Small intestine (tissue), 7 donors: Measurements from ENCODE around the gene MAPK8IP3. TPM values are rescaled to one million over a fixed set of nuclear protein-coding genes. Genes with fewer than 3 reads are reported as not detected.
"Not testable (repeated sequence)": the region's sequence is repeated elsewhere in the genome, so short reads cannot be mapped to it uniquely, and the experiment has no call there.

Experiments used
- DNase-seq, 2 donors: peaks; one replicate each; pipeline versions ENCODE4 v3.0.0 to v3.0.0-alpha.2; 2013
- FAIRE-seq: peaks from 2 replicates; lab custom pipeline; 2012; peaks lifted over from hg19 to GRCh38; lab: Jason Lieb, UNC
- H3K27ac ChIP-seq, 3 donors: one replicate each; pipeline ENCODE4 v1.5.1; 2013; ENCODE audit warnings: low read length in 2 of 3, mild to moderate bottlenecking in 2 of 3, control low read depth in 1 of 3, inconsistent platforms in 1 of 3, low read depth in 1 of 3, moderate library complexity in 1 of 3
- H3K27me3 ChIP-seq, 3 donors: one replicate each; pipeline ENCODE4 v1.6.1; 2013; ENCODE audit warnings: low read length in 3 of 3, inconsistent platforms in 1 of 3; ENCODE audit not compliant: control insufficient read depth in 3 of 3, insufficient read depth in 3 of 3
- H3K36me3 ChIP-seq, 3 donors: one replicate each; pipeline ENCODE4 v1.6.1; 2013; ENCODE audit warnings: low read length in 3 of 3, inconsistent platforms in 1 of 3, low read depth in 1 of 3, mild to moderate bottlenecking in 1 of 3, moderate library complexity in 1 of 3; ENCODE audit not compliant: control insufficient read depth in 3 of 3, insufficient read depth in 2 of 3
- H3K4me1 ChIP-seq, 3 donors: one replicate each; pipeline ENCODE4 v1.6.1; 2013; ENCODE audit warnings: low read length in 2 of 3, inconsistent platforms in 1 of 3, low read depth in 1 of 3, mild to moderate bottlenecking in 1 of 3, moderate library complexity in 1 of 3; ENCODE audit not compliant: control insufficient read depth in 3 of 3, insufficient read depth in 2 of 3
- H3K4me3 ChIP-seq, 3 donors: one replicate each; pipeline ENCODE4 v1.5.1; 2013; ENCODE audit warnings: low read length in 3 of 3, control low read depth in 1 of 3, inconsistent platforms in 1 of 3, low read depth in 1 of 3, mild to moderate bottlenecking in 1 of 3, moderate library complexity in 1 of 3
- H3K9me3 ChIP-seq, 2 donors: one replicate each; pipeline ENCODE4 v1.6.1; 2013; ENCODE audit warnings: low read depth in 1 of 2, low read length in 1 of 2; ENCODE audit not compliant: control insufficient read depth in 2 of 2, insufficient read depth in 1 of 2
- WGBS, 3 donors: extraction: QIAGEN DNeasy Blood & Tissue Kit; methylation state at CpG; one replicate each; pipeline ENCODE4 v1.1.7; 2013; 5-methylcytosine and 5-hydroxymethylcytosine counted together
- polyA plus RNA-seq, 4 donors: library from polyadenylated mRNA; stranded (reverse) in 3 of 4; unstranded in 1 of 4; fragments of 200-250 nt in 3 of 4; fragments of 120-200 nt in 1 of 4; gene quantifications; one replicate each; pipeline versions ENCODE4 v1.2.1 to v1.2.3, GENCODE V29; 2013
- donor health status: healthy with polysubstance abuse.
- donor health status: control.
- donor health status: control.
- donor health status: Bipolar disorder and iron deficiency.
- donor health status: healthy.

Gene MAPK8IP3
- polyA plus RNA-seq, 4 donors = 26.2 to 60.1 (median 39.6) TPM

DNA sequence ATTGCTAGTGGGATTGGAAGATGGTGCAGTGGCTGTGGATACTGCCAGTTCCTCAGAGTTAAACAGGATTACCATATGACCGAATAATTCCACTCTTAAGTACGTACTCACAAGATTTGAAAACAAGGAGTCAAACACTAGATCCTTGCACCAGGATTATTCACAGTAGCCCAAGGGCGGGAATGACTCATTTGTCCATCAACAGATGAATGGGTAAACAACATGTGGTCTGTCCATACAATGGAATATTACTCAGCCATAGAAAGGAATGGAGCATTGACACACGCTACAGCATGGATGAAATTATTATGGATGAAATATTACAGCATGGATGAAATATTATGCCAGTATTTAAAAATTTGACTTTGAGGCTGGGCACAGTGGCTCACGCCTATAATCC, 9.1 kb upstream of the MAPK8IP3 start:
- DNase-seq (no peak), FAIRE-seq (no peak)
- no peaks in the 10 kb centered on the region for H3K27me3 ChIP-seq
- H3K9me3 ChIP-seq = no peaks in the 10 kb centered on the region
- WGBS, 3 donors = 97 to 100% (median 98%) methylated on average over 5 of the region's 5 CpGs
- no peak overlapping the region for H3K4me3 ChIP-seq
- peaks cover 4 to 69% (median 27%) of the 10 kb centered on the region in 3 donors for H3K36me3 ChIP-seq
- no peak overlapping the region for H3K27ac ChIP-seq
- H3K4me1 ChIP-seq = no peaks in the 10 kb centered on the region

DNA sequence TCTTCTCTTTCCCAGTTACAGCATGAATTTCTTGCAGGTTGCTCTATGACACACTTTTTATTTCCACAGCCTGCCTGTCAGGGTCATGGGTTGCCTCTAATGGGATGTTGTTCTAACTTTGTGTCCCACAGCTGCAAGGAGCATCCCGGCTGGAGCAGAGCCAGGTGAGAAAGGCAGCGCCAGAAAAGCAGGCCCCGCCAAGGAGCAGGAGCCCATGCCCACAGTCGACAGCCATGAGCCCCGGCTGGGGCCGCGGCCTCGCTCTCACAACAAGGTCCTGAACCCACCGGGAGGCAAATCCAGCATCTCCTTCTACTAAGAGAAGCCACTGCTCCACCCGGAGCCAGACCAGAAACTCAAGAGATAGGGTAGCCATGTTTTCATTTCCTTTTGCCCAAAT, 7.3 kb upstream of the MAPK8IP3 start:
- Histone ChIP-seq H3K9me3 (no peaks in the 10 kb centered on the region), H3K27ac (no peak overlapping the region), H3K36me3 (peaks cover 7 to 60% (median 13%) of the 10 kb centered on the region in 3 donors), H3K4me3 (no peak overlapping the region), H3K4me1 (no peaks in the 10 kb centered on the region), H3K27me3 (no peaks in the 10 kb centered on the region)
- FAIRE-seq (no peak), DNase-seq (no peak)
- WGBS, 3 donors = 89 to 93% (median 93%) methylated on average over 10 of the region's 10 CpGs

GRCh38 chr16:1700246-1700645, 5.7 kb upstream of the MAPK8IP3 start:
- Histone ChIP-seq H3K27me3 (no peaks in the 10 kb centered on the region), H3K4me3 (no peak overlapping the region), H3K9me3 (no peaks in the 10 kb centered on the region), H3K36me3 (peaks cover 7 to 53% (median 12%) of the 10 kb centered on the region in 3 donors), H3K27ac (no peak overlapping the region), H3K4me1 (no peaks in the 10 kb centered on the region)
- DNase-seq (no peak), FAIRE-seq (no peak)
- 91 to 96% (median 92%) methylated on average over 3 of the region's 3 CpGs for WGBS, 3 donors

DNA sequence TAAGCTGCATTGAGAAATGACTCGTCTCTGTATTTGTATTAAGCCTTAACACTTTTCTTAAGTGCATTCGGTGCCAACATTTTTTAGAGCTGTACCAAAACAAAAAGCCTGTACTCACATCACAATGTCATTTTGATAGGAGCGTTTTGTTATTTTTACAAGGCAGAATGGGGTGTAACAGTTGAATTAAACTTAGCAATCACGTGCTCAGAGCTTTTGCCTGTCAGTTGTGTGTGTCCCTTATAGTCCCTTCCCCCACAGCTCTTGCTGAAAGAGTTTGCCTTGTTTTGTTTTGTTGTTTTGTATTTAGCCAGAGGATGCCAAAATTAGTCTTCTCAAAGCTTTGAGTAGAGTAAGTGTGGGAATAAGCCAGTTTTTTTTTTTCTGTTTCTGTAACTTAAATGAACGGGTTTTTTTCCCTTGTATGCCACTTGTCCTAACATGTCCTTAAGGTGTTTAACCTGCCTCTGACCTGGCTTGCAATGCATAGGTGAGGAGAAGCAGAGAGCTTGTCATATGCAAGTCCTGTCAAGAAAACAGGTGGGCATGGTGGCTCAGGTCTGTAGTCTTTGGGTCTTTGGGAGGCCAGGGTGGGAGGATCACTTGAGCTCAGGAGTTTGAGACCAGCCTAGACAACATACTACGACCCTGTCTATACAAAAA, 4.6 kb upstream of the MAPK8IP3 start:
- H3K27ac ChIP-seq = no peak overlapping the region
- no peaks in the 10 kb centered on the region for H3K27me3 ChIP-seq
- FAIRE-seq (no peak), DNase-seq (no peak)
- peaks cover 7 to 42% (median 12%) of the 10 kb centered on the region in 3 donors for H3K36me3 ChIP-seq
- H3K9me3 ChIP-seq = no peaks in the 10 kb centered on the region
- H3K4me3 ChIP-seq = no peak overlapping the region
- 83 to 90% (median 86%) methylated on average over 6 of the region's 6 CpGs for WGBS, 3 donors
- no peaks in the 10 kb centered on the region for H3K4me1 ChIP-seq

- H3K9me3 ChIP-seq, H3K4me1 ChIP-seq, H3K27me3 ChIP-seq, FAIRE-seq: not testable (repeated sequence)
- H3K36me3 ChIP-seq = peaks cover 0 to 30% (median 2%) of the 10 kb centered on the region in 3 donors
- peak overlapping the region; percentile 75 to 93 (median 82) for H3K4me3 ChIP-seq
- peak in 1 of 2 donors; percentile 12 for DNase-seq
- H3K27ac ChIP-seq = peak overlapping the region; percentile 93 to 97 (median 96)
- 0 to 1% (median 0%) methylated on average over 16 of the region's 16 CpGs for WGBS, 3 donors
These were observed 689 bp upstream of the MAPK8IP3 start for GRCh38 chr16:1705324-1705687.

DNA sequence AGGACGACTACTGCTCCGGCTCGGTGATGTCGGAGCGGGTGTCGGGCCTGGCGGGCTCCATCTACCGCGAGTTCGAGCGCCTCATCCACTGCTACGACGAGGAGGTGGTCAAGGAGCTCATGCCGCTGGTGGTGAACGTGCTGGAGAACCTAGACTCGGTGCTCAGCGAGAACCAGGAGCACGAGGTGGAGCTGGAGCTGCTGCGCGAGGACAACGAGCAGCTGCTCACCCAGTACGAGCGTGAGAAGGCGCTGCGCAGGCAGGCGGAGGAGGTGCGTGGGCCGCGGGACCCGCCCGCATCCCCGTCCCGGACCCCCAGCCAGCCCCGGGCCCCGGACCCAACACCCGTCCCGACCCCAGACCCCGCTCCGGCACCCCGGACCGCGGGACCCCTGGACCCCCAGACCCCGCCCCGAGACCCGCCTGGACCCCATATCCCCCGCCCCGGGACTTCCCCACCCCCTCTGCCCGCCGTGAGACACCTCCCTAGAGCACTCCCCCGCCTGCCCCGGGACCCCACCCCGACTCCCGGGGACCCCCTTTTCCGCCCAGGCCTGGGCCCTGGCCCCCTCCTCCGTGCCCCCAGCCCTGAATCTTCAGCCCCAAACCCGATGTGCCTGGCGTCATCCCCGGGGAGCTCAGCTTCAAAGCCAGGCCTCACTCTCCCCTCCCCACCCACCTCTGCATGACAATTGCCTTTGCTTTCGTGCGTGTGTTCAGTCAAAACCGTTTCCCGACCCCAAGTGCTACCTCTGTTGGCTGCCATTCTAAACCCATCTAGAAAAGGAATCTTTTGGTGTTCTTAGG, 594 bp downstream of the MAPK8IP3 start:
- Histone ChIP-seq H3K36me3 (peaks cover 0 to 29% (median 2%) of the 10 kb centered on the region in 3 donors), H3K27ac (peak overlapping the region; percentile 46 to 97 (median 64)), H3K27me3 (no peaks in the 10 kb centered on the region), H3K4me1 (peaks cover 0 to 3% (median 0%) of the 10 kb centered on the region in 3 donors), H3K9me3 (no peaks in the 10 kb centered on the region), H3K4me3 (peak overlapping the region; percentile 51 to 91 (median 82))
- no peak for FAIRE-seq
- WGBS, 3 donors = 0 to 1% (median 1%) methylated on average over 40 to 62 of the region's 62 CpGs
- no peak for DNase-seq

DNA sequence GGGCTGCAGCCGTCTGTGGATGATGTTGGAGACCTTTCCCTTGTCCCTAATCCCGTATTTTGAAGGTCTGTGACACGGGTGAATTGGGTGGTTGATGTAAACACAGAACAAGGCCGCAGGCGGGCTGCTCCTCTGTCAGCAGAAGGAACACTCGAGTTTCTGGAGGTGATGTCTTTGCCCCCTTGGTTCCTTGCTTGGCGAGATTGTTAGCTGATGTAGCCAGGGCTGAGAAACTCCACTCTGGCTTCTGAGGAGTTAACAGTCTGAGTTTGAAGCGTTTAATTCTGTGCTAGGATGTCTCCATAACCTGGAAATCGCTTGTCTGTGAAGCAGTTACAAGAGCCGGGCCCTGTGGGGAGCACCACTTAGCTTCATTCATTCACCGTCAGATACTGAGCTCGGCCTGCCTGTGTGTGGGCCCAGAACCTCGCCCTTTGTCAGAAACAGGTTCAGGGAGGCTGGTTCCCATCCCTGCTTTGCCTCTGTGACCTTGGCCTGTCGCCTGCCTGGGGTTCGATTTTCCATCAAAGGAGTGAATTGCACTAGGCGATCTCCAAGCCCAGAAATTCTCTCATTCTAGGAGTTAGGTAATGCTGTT, 1.3 kb downstream of the MAPK8IP3 start:
- DNase-seq (peak; percentile 30 to 49), FAIRE-seq (no peak)
- H3K27me3 ChIP-seq = no peaks in the 10 kb centered on the region
- no peaks in the 10 kb centered on the region for H3K9me3 ChIP-seq
- peaks cover 0 to 26% (median under 1%) of the 10 kb centered on the region in 3 donors for H3K36me3 ChIP-seq
- peak overlapping the region; percentile 51 to 91 (median 82) for H3K4me3 ChIP-seq
- H3K4me1 ChIP-seq = peaks cover 0 to 3% (median 0%) of the 10 kb centered on the region in 3 donors
- peak overlapping the region in 1 of 3 donors; percentile 18 for H3K27ac ChIP-seq
- WGBS, 3 donors = 8 to 15% (median 15%) methylated on average over 16 of the region's 16 CpGs

DNA sequence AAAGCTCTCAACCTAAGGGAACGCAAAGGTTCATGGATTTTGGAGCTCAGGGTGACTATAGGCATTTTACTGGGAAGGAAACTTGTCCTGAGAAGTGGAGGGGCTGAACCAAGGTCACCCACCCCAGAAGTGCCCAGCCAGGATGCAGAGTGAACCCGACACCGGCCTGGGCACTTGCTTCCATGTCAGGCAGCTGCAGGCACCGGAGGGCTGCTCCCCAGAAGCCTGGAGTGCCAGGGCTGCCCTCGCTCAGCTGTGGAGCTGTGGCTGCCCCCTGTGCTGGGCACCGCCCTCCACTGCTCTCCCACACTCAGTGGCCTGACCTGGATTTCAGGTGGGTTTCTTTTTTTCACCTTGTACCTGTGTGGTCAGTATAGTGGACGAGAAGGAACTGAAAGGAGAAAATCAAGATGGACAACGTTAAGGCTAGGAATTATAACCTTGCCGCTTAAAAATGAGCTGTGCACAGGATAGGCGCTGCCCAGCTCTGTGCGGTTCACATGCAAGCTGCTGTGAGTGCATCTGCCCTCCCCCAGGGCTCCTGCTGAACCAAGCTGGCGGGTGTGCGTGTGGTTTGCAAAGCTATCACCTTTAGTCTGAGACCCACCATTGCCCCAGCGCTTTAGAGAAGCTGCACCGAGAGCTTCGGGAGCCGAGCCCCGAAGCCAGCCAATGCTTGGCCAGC, 2.2 kb downstream of the MAPK8IP3 start:
- peaks cover 0 to 3% (median 0%) of the 10 kb centered on the region in 3 donors for H3K4me1 ChIP-seq
- FAIRE-seq (no peak), DNase-seq (no peak)
- no peak overlapping the region for H3K27ac ChIP-seq
- no peaks in the 10 kb centered on the region for H3K27me3 ChIP-seq
- WGBS, 3 donors = 88 to 91% (median 89%) methylated on average over 18 of the region's 18 CpGs
- H3K9me3 ChIP-seq = no peaks in the 10 kb centered on the region
- H3K36me3 ChIP-seq = peaks cover 0 to 31% (median 0%) of the 10 kb centered on the region in 3 donors
- H3K4me3 ChIP-seq = no peak overlapping the region
